OCI-LY1 (cell line): ENCODE results near the gene IKZF1.

Source experiments
- H2AFZ ChIP-seq: fragments of 200-600 bp; sonication (generic), shearing (Covaris generic); 2 replicates; pipeline ENCODE4 v1.6.0; 2014; ENCODE audit warnings: antibody characterized with exemption, mild to moderate bottlenecking, low read length
- H3F3A ChIP-seq: fragments of 200-600 bp; sonication (generic), shearing (Covaris generic); 2 replicates; pipeline ENCODE4 v1.6.0; 2014; ENCODE audit warnings: mild to moderate bottlenecking, antibody characterized with exemption, low read length, moderate library complexity; ENCODE audit not compliant: insufficient read depth
- H3K27ac ChIP-seq: fragments of 200-600 bp; sonication (generic); 2 replicates; pipeline ENCODE4 v1.5.1; 2014; ENCODE audit warnings: low read length, mixed run types, mild to moderate bottlenecking, low read depth; ENCODE audit not compliant: poor library complexity, severe bottlenecking
- H3K27me3 ChIP-seq: fragments of 200-600 bp; sonication (generic); 2 replicates; pipeline ENCODE4 v1.6.0; 2014; ENCODE audit warnings: antibody characterized with exemption, mild to moderate bottlenecking, low read length, moderate library complexity; ENCODE audit not compliant: insufficient read depth
- H3K36me3 ChIP-seq: fragments of 200-600 bp; sonication (generic); 2 replicates; pipeline ENCODE4 v1.6.1; 2014; ENCODE audit warnings: mild to moderate bottlenecking, antibody characterized with exemption, low read length, moderate library complexity, mixed read lengths; ENCODE audit not compliant: insufficient read depth
- H3K4me1 ChIP-seq: fragments of 200-600 bp; sonication (generic); 2 replicates; pipeline ENCODE4 v1.5.1; 2014; ENCODE audit warnings: mild to moderate bottlenecking, low read length, moderate library complexity; ENCODE audit not compliant: insufficient read depth, severe bottlenecking
- H3K4me2 ChIP-seq: fragments of 200-600 bp; sonication (generic), shearing (Covaris generic); 2 replicates; pipeline ENCODE4 v1.6.1; 2014; ENCODE audit warnings: low read length
- H3K4me3 ChIP-seq: fragments of 200-600 bp; sonication (generic); 2 replicates; pipeline ENCODE4 v1.5.1; 2014; ENCODE audit warnings: low read length, low read depth, mild to moderate bottlenecking, mixed read lengths; ENCODE audit not compliant: poor library complexity, severe bottlenecking
- H3K79me2 ChIP-seq: fragments of 200-600 bp; shearing (Covaris generic); 2 replicates; pipeline ENCODE4 v1.6.1; 2016; ENCODE audit warnings: mixed run types, low read length, mixed read lengths; ENCODE audit not compliant: insufficient read depth
- H3K9ac ChIP-seq: fragments of 200-600 bp; sonication (generic), shearing (Covaris generic); 2 replicates; pipeline ENCODE4 v1.6.1; 2014; ENCODE audit warnings: mild to moderate bottlenecking, low read length, mixed read lengths
- H3K9me2 ChIP-seq: fragments of 200-600 bp; sonication (generic), shearing (Covaris generic); 2 replicates; pipeline ENCODE4 v1.6.1; 2014; ENCODE audit warnings: low read depth, mild to moderate bottlenecking, low read length, mixed read lengths
- H3K9me3 ChIP-seq: fragments of 200-600 bp; shearing (Covaris generic); 2 replicates; pipeline ENCODE4 v1.6.1; 2014; ENCODE audit warnings: low read length, mixed read lengths
- H4K20me1 ChIP-seq: fragments of 200-600 bp; sonication (generic), shearing (Covaris generic); 2 replicates; pipeline ENCODE4 v1.6.0; 2016; ENCODE audit warnings: mild to moderate bottlenecking, low read length; ENCODE audit not compliant: insufficient read depth
- EZH2 ChIP-seq: fragments of 200-600 bp; sonication (generic), shearing (Covaris generic); IDR thresholded peaks from 2 replicates; pipeline ENCODE4 v1.8.0; 2017; ENCODE audit warnings: borderline replicate concordance, mixed run types, mild to moderate bottlenecking, antibody characterized with exemption, low read length, moderate library complexity, mixed read lengths
- TF ChIP-seq, protein P1 (sequence below): fragments of 200-600 bp; sonication (generic), shearing (Covaris generic); IDR thresholded peaks from 2 replicates; pipeline ENCODE4 v1.5.1; 2017; ENCODE audit warnings: mild to moderate bottlenecking, antibody characterized with exemption, low read length, moderate library complexity, mixed read lengths

IKZF1 gene

DNA sequence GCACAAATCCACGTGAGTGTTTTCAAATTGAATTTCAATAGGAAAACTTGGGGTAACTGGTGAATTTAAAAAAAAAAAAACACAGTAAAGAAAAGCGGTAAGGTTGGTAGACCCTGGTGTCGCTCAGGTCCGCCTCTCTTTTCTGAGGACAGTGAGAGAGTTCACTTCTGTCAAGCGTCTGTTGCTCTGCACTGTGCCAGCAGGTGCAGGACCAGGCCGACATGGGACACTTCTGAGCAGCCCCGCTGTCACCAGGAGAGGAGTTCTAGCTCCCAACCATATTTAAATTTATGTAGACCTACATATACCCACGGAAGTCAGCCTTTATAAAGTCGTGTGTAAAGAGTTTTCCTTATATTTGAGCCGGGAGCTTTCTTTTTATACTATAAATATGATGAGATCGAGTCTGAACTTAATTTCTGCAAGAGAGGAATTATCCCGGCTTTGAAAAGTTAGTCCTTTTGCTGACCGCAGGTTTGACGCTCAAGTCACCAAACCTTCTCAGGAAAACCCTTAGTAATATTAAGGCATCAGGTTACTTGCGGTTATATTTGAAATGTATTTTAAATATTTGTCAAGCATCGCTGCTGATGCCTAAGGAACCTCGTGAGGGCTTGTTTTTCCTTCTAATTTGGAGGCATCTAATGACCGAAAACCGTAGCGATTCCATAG lies 531 bp downstream of the IKZF1 start:
- Histone ChIP-seq H3K27ac (peak overlapping the region; percentile 93), H3K4me2 (peak overlapping the region; percentile 81), H3K9ac (peak overlapping the region; percentile 97), H3K4me1 (peaks cover 38% of the 10 kb centered on the region), H3F3A (peaks cover 6% of the 10 kb centered on the region; the same call in 1 of the 2 replicates), H3K9me2 (no peaks in the 10 kb centered on the region), H3K9me3 (no peaks in the 10 kb centered on the region), H2AFZ (no peak overlapping the region), H3K4me3 (peak overlapping the region; percentile 74), H3K36me3 (peaks cover 15% of the 10 kb centered on the region; the same call in 1 of the 2 replicates), H4K20me1 (no peaks in the 10 kb centered on the region), H3K79me2 (peaks cover 51% of the 10 kb centered on the region), H3K27me3 (peaks cover 10% of the 10 kb centered on the region; the same call in 1 of the 2 replicates)
- TF ChIP-seq EZH2 = no peak
- TF ChIP-seq, protein P1, sequence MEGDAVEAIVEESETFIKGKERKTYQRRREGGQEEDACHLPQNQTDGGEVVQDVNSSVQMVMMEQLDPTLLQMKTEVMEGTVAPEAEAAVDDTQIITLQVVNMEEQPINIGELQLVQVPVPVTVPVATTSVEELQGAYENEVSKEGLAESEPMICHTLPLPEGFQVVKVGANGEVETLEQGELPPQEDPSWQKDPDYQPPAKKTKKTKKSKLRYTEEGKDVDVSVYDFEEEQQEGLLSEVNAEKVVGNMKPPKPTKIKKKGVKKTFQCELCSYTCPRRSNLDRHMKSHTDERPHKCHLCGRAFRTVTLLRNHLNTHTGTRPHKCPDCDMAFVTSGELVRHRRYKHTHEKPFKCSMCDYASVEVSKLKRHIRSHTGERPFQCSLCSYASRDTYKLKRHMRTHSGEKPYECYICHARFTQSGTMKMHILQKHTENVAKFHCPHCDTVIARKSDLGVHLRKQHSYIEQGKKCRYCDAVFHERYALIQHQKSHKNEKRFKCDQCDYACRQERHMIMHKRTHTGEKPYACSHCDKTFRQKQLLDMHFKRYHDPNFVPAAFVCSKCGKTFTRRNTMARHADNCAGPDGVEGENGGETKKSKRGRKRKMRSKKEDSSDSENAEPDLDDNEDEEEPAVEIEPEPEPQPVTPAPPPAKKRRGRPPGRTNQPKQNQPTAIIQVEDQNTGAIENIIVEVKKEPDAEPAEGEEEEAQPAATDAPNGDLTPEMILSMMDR = no peak

DNA sequence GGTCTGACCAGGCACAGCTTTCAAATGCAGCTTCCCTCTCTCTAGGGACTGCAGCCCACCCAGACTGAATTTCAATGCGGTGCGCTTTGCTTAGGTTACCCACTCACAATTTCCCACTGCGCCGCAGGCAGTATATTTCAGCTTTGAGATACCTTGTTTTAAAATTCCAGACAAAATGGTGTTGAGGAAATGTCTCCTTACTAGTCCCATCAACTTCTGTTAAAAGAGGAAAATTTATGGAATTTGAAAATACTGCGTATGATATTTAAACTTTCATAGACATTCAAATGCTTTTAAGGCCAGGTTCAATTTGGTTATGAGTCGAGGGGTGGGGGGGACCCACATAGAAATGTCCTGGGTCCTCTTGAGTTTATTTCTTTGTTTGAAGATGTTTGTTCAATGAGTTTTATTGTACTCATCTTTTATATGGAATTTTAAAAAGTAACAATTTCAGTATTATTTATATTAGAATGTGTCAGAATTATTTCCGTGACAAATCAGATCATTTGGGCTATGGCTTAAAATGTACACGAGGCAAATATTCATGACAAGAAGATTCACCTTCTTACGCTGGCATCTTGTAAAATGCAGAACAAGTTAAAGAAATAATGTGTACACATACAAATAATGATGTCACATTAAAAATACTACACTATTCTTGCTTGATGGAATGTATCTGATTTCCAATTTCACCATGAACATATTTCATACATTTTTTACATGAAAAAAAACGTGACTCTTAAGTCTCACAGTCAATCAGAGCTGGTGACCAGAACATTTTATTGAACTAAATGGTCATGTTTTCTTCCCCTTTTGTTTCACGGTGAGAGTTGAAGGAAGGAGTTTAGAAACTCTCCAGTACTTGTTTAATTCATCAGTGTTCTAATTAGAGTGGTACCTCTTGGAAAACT lies 1.3 kb downstream of the IKZF1 start:
- Histone ChIP-seq H3K9ac (peak overlapping the region; percentile 97), H3K27ac (peak overlapping the region; percentile 93), H3K27me3 (peaks cover 6% of the 10 kb centered on the region; the same call in 1 of the 2 replicates)

More for the DNA sequence above, 1.3 kb downstream of the IKZF1 start:
- no peak for TF ChIP-seq EZH2
- TF ChIP-seq, protein P1 = no peak
- Histone ChIP-seq H4K20me1 (no peaks in the 10 kb centered on the region), H3K36me3 (peaks cover 22% of the 10 kb centered on the region; the same call in 1 of the 2 replicates), H3K4me3 (peak overlapping the region; percentile 74), H2AFZ (no peak overlapping the region), H3K9me3 (no peaks in the 10 kb centered on the region), H3K9me2 (no peaks in the 10 kb centered on the region), H3K4me1 (peaks cover 43% of the 10 kb centered on the region), H3K4me2 (peak overlapping the region; percentile 81), H3K79me2 (peaks cover 58% of the 10 kb centered on the region), H3F3A (peaks cover 6% of the 10 kb centered on the region; the same call in 1 of the 2 replicates)
